HEK293 (cell line): ENCODE data around the gene TMEFF1.

ENCODE experiments used
- CTCF ChIP-seq: fragments of 450-650 bp; formaldehyde crosslinking; IDR thresholded peaks from 2 replicates; pipeline ENCODE4 v1.5.1; 2016; ENCODE audit warnings: missing biosample characterization, missing genetic modification characterization
- YY1 ChIP-seq: fragments of 450-650 bp; formaldehyde crosslinking; IDR thresholded peaks from 2 replicates; pipeline ENCODE4 v1.5.1; 2018; ENCODE audit warnings: missing biosample characterization, missing genetic modification characterization
- ZNF175 ChIP-seq: fragments of 450-650 bp; formaldehyde crosslinking; IDR thresholded peaks from 2 replicates; pipeline ENCODE4 v1.5.1; 2016; ENCODE audit warnings: missing biosample characterization, missing genetic modification characterization
- ZNF747 ChIP-seq: fragments of 450-650 bp; formaldehyde crosslinking; IDR thresholded peaks from 2 replicates; pipeline ENCODE4 v1.5.1; 2016; ENCODE audit warnings: missing biosample characterization, missing genetic modification characterization

GRCh38 chr9:100626949-100627348 lies 154.0 kb downstream of the TMEFF1 start:
- TF ChIP-seq CTCF (tag by site-specific recombination) (no peak), YY1 (tag by site-specific recombination) (no peak), ZNF175 (no peak), ZNF747 (tag by site-specific recombination) (no peak)
